ENCODE data around the gene CNTNAP5. TPM values are rescaled to one million over a fixed set of nuclear protein-coding genes. Genes with fewer than 3 reads are reported as not detected.

The CNTNAP5 gene
- total and polyA plus RNA-seq, 2 of the 4 experiments (the other 2 are of a cell fraction): not detected

DNA sequence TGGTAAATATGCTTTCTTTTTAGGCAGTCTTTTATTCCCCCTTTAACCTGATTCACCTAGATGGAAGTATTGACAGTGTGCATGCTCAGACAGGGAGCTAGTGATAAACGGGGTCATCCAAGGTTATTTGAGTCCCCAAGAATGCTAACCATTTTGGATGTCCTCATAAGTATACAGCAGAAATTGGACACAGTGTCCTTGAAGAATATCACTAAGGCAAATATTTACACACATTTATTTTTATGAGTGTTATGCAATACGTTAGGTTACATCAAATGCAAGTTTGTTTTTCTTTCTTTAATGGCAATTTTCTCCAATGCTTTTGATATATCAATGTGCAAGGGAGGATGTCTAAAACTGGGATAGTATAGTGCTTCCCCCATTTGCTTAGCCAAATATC lies 23.6 kb downstream of the CNTNAP5 start:
- H3K14ac ChIP-seq (replicated peaks; ENCODE audit: low read depth, low read length): no peak overlapping the region
- WGBS, 2 experiments (ENCODE audit: extremely low coverage in 2 of 2, insufficient read length in 1 of 2): no CpG with 5 or more reads among the region's 2 CpGs
- ChIA-PET POLR2A (ENCODE audit: unreplicated experiment) (no interaction called here), CTCF (no interaction called here)
- no peak overlapping the region for H2BK20ac ChIP-seq (ENCODE audit: low read depth, low read length)
- intact Hi-C loops (cut with micrococcal nuclease): no loop called here
- no peak overlapping the region for H2AFZ ChIP-seq (replicated peaks; ENCODE audit: low read length, poor library complexity)
- no peak overlapping the region for H2BK5ac ChIP-seq (ENCODE audit: low read depth, low read length, poor library complexity, severe bottlenecking)
- no peak overlapping the region for H3K18ac ChIP-seq (ENCODE audit: low read depth, low read length)
- no peak overlapping the region for H2AK9ac ChIP-seq (replicated peaks; ENCODE audit: low read depth, low read length, poor library complexity)
- no peak overlapping the region for H3K4ac ChIP-seq (ENCODE audit: low read depth, low read length)
- no peak overlapping the region for H3K4me2 ChIP-seq (ENCODE audit: low read depth, low read length)
- BruUV-seq (replicated peaks): no TSS peak
- H2BK15ac ChIP-seq (ENCODE audit: low read depth, low read length): no peak overlapping the region
- in situ Hi-C loops (cut with MboI; ENCODE audit: low sequenced_read_pairs): loop anchor here (25.0 kb wide), 2 partner anchors 764 to 1414 kb away; no protein-coding TSS in a partner anchor
- no peaks in the 10 kb centered on the region for H3K9me1 ChIP-seq (ENCODE audit: insufficient read depth, low read length)
- no peaks in the 10 kb centered on the region for H3K9me3 ChIP-seq (ENCODE audit: control insufficient read depth, insufficient read depth, low read length)
- no peak for ATAC-seq (ENCODE audit: low read depth)
- H4K91ac ChIP-seq (ENCODE audit: insufficient read depth, low read depth, low read length): no peak overlapping the region
- H3K23ac ChIP-seq (ENCODE audit: low read depth, low read length): no peak overlapping the region
- dilution Hi-C loops (cut with HindIII; ENCODE audit: low sequenced_read_pairs, unreplicated experiment): no loop called here
- H3K9ac ChIP-seq (ENCODE audit: low read depth, low read length): no peak overlapping the region
- no peaks in the 10 kb centered on the region for H3K79me1 ChIP-seq (ENCODE audit: low read depth in 1 of 2, low read length in 2 of 2)
- no peak overlapping the region for H3K56ac ChIP-seq (ENCODE audit: extremely low read depth, insufficient read depth, low read length)
- TF ChIP-seq, protein P1, sequence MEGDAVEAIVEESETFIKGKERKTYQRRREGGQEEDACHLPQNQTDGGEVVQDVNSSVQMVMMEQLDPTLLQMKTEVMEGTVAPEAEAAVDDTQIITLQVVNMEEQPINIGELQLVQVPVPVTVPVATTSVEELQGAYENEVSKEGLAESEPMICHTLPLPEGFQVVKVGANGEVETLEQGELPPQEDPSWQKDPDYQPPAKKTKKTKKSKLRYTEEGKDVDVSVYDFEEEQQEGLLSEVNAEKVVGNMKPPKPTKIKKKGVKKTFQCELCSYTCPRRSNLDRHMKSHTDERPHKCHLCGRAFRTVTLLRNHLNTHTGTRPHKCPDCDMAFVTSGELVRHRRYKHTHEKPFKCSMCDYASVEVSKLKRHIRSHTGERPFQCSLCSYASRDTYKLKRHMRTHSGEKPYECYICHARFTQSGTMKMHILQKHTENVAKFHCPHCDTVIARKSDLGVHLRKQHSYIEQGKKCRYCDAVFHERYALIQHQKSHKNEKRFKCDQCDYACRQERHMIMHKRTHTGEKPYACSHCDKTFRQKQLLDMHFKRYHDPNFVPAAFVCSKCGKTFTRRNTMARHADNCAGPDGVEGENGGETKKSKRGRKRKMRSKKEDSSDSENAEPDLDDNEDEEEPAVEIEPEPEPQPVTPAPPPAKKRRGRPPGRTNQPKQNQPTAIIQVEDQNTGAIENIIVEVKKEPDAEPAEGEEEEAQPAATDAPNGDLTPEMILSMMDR (conservative IDR thresholded peaks at IDR 0.05; ENCODE audit: low read depth, low read length): no peak
- TF ChIP-seq MXI1 (IDR thresholded peaks at IDR 0.05; ENCODE audit: borderline replicate concordance, low read depth, low read length) (no peak), RCOR1 (IDR thresholded peaks at IDR 0.05; ENCODE audit: insufficient replicate concordance, low read length) (no peak), POLR2A (IDR thresholded peaks at IDR 0.05; ENCODE audit: low read depth, low read length) (no peak), CHD1 (IDR thresholded peaks at IDR 0.05; ENCODE audit: low read depth, low read length) (no peak), MAFK (IDR thresholded peaks at IDR 0.05; ENCODE audit: low read depth, low read length) (no peak), RAD21 (IDR thresholded peaks at IDR 0.05; ENCODE audit: low read length) (no peak), BHLHE40 (IDR thresholded peaks at IDR 0.05; ENCODE audit: low read depth, low read length) (no peak), NFE2L2 (IDR thresholded peaks at IDR 0.05; ENCODE audit: low read depth, low read length) (no peak), MAZ (IDR thresholded peaks at IDR 0.05; ENCODE audit: borderline replicate concordance, low read depth, low read length) (no peak), FOS (IDR thresholded peaks at IDR 0.05; ENCODE audit: low read depth, low read length) (no peak), RFX5 (IDR thresholded peaks at IDR 0.05; ENCODE audit: low read depth, low read length) (no peak), CEBPB (IDR thresholded peaks at IDR 0.05; ENCODE audit: low read depth, low read length) (no peak)
- TF ChIP-seq, protein P2, sequence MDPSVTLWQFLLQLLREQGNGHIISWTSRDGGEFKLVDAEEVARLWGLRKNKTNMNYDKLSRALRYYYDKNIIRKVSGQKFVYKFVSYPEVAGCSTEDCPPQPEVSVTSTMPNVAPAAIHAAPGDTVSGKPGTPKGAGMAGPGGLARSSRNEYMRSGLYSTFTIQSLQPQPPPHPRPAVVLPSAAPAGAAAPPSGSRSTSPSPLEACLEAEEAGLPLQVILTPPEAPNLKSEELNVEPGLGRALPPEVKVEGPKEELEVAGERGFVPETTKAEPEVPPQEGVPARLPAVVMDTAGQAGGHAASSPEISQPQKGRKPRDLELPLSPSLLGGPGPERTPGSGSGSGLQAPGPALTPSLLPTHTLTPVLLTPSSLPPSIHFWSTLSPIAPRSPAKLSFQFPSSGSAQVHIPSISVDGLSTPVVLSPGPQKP (IDR thresholded peaks at IDR 0.05; ENCODE audit: borderline replicate concordance, low read depth, low read length): no peak
- TF ChIP-seq, protein P3, sequence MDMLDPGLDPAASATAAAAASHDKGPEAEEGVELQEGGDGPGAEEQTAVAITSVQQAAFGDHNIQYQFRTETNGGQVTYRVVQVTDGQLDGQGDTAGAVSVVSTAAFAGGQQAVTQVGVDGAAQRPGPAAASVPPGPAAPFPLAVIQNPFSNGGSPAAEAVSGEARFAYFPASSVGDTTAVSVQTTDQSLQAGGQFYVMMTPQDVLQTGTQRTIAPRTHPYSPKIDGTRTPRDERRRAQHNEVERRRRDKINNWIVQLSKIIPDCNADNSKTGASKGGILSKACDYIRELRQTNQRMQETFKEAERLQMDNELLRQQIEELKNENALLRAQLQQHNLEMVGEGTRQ (IDR thresholded peaks at IDR 0.05; ENCODE audit: low read depth, low read length): no peak
- H3K27me3 ChIP-seq (ENCODE audit: control insufficient read depth, insufficient read depth, low read length): no peaks in the 10 kb centered on the region
- no peak overlapping the region for H4K5ac ChIP-seq (ENCODE audit: low read depth, low read length)
- DNase-seq: no peak
- H4K8ac ChIP-seq (ENCODE audit: low read depth in 2 of 2, low read length in 2 of 2): no peak overlapping the region
- no peaks in the 10 kb centered on the region for H3K36me3 ChIP-seq (ENCODE audit: control insufficient read depth, insufficient read depth, low read length)
- no peaks in the 10 kb centered on the region for H4K20me1 ChIP-seq (ENCODE audit: insufficient read depth, low read length)
- H3K4me1 ChIP-seq (ENCODE audit: control insufficient read depth, insufficient read depth, low read length): no peaks in the 10 kb centered on the region
- no peak overlapping the region for H3K4me3 ChIP-seq (ENCODE audit: insufficient read depth, low read depth, low read length)
- H2AK5ac ChIP-seq (ENCODE audit: low read depth, low read length): no peak overlapping the region
- no peak overlapping the region for H2BK120ac ChIP-seq (ENCODE audit: low read depth, low read length)
- no peak overlapping the region for H3K27ac ChIP-seq (ENCODE audit: insufficient read depth, low read length)

Measured in IMR-90 (cell line).